Glutamatergic neuron (in vitro differentiated cells): ENCODE measurements around the gene CABP4. TPM values are rescaled to one million over a fixed set of nuclear protein-coding genes. Genes with fewer than 3 reads are reported as not detected.
"Not testable (repeated sequence)": the region's sequence is repeated elsewhere in the genome, so short reads cannot be mapped to it uniquely, and the experiment has no call there.

Experiments used
- DNase-seq: peaks from one replicate; pipeline ENCODE4 v3.0.0; 2022
- H3K27ac Mint-ChIP-seq: one replicate; pipeline ENCODE4 v1.8.0; 2020; ENCODE audit warnings: mild to moderate bottlenecking, mixed read lengths, inconsistent platforms; ENCODE audit not compliant: unreplicated experiment
- H3K27me3 Mint-ChIP-seq: one replicate; pipeline ENCODE4 v1.8.0; 2020; ENCODE audit warnings: mild to moderate bottlenecking, moderate library complexity, mixed read lengths, inconsistent platforms; ENCODE audit not compliant: unreplicated experiment
- H3K36me3 Mint-ChIP-seq: one replicate; pipeline ENCODE4 v1.8.0; 2020; ENCODE audit warnings: mild to moderate bottlenecking, mixed read lengths, inconsistent platforms; ENCODE audit not compliant: unreplicated experiment
- H3K4me1 Mint-ChIP-seq: one replicate; pipeline ENCODE4 v1.8.0; 2020; ENCODE audit warnings: mild to moderate bottlenecking, low read depth, mixed read lengths, inconsistent platforms; ENCODE audit not compliant: unreplicated experiment
- H3K4me3 Mint-ChIP-seq: one replicate; pipeline ENCODE4 v1.8.0; 2020; ENCODE audit warnings: mild to moderate bottlenecking, mixed read lengths, inconsistent platforms; ENCODE audit not compliant: unreplicated experiment
- H3K9me3 Mint-ChIP-seq: one replicate; pipeline ENCODE4 v1.8.0; 2020; ENCODE audit warnings: mild to moderate bottlenecking, moderate library complexity, mixed read lengths, inconsistent platforms; ENCODE audit not compliant: unreplicated experiment
- total RNA-seq: library from RNA; stranded (reverse); fragmentation: NEBNext Ultra II Directional; extraction: Animal tissue kit (Norgen Biotek cat#: 25700); gene quantifications from one replicate; pipeline ENCODE4 v1.2.1, GENCODE V29; 2021; ENCODE audit not compliant: unreplicated experiment
- TF ChIP-seq, protein P1 (sequence below): fragments of 200-600 bp; sonication (generic); IDR thresholded peaks from one replicate; pipeline ENCODE4 v1.5.0; 2021; ENCODE audit not compliant: partially characterized antibody, unreplicated experiment

CABP4 gene
- total RNA-seq, 1 donor from 2014 or later: not detected

DNA sequence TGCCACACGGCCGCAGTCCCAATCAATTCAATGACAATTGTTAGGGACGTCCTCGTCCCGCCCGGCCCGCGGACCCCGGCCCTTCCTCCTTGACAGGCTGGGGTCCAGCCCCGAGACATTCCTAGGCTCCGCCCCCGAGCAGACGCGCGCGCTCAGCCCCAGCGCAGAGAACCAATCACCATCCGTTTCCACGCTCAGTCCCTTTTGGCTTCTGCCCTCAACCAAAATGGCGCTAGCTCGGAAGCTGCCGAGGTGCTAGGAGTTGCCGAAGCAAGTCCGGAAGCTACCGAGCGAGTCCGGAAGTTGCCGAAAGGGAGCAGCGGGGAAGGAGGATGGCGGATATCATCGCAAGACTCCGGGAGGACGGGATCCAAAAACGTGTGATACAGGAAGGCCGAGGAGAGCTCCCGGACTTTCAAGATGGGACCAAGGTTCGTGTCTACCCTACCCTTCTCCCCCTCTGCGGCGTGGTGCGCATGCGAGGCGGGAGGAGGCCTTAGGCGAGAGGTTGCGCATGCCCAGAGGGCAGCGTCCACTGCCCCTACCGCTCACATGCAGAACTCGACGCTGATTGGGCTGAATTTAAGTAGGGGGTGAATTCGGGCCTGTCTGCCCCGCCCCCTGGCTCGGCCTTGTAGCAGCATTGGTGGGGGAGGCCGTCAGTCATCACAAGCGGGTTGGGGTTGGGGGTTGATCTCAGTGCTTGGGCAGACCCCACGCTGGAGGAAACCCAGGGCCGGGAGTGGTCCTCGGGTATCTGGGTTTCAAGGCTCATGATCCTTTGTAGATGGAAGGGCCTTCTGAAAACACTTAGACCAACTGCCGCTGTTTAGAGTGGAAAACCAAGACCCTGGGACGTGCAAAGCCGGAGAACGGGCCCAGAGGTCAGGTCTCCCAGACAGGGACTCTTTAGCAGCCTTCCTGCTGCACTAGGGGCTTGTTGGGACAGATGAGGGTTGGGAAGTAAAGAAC lies 28.0 kb downstream of the CABP4 start, which contains the start of gene AIP:
AIP (plus strand) TSS at position 200 of the 972 bp plus-strand sequence; CDS start at position 333, 133 bp downstream.
- H3K4me3 Mint-ChIP-seq: peak within 1 kb of the TSS; percentile 94
- peak; percentile 98 for DNase-seq
- peaks cover 5% of the 10 kb centered on the region for H3K27me3 Mint-ChIP-seq
- H3K4me1 Mint-ChIP-seq: no peaks in the 10 kb centered on the region
- peaks cover 7% of the 10 kb centered on the region for H3K9me3 Mint-ChIP-seq
- H3K27ac Mint-ChIP-seq: peak within 1 kb of the TSS; percentile 95
- TF ChIP-seq, protein P1, sequence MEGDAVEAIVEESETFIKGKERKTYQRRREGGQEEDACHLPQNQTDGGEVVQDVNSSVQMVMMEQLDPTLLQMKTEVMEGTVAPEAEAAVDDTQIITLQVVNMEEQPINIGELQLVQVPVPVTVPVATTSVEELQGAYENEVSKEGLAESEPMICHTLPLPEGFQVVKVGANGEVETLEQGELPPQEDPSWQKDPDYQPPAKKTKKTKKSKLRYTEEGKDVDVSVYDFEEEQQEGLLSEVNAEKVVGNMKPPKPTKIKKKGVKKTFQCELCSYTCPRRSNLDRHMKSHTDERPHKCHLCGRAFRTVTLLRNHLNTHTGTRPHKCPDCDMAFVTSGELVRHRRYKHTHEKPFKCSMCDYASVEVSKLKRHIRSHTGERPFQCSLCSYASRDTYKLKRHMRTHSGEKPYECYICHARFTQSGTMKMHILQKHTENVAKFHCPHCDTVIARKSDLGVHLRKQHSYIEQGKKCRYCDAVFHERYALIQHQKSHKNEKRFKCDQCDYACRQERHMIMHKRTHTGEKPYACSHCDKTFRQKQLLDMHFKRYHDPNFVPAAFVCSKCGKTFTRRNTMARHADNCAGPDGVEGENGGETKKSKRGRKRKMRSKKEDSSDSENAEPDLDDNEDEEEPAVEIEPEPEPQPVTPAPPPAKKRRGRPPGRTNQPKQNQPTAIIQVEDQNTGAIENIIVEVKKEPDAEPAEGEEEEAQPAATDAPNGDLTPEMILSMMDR: peak; percentile 63
- H3K36me3 Mint-ChIP-seq: no peaks in the 10 kb centered on the region

DNA sequence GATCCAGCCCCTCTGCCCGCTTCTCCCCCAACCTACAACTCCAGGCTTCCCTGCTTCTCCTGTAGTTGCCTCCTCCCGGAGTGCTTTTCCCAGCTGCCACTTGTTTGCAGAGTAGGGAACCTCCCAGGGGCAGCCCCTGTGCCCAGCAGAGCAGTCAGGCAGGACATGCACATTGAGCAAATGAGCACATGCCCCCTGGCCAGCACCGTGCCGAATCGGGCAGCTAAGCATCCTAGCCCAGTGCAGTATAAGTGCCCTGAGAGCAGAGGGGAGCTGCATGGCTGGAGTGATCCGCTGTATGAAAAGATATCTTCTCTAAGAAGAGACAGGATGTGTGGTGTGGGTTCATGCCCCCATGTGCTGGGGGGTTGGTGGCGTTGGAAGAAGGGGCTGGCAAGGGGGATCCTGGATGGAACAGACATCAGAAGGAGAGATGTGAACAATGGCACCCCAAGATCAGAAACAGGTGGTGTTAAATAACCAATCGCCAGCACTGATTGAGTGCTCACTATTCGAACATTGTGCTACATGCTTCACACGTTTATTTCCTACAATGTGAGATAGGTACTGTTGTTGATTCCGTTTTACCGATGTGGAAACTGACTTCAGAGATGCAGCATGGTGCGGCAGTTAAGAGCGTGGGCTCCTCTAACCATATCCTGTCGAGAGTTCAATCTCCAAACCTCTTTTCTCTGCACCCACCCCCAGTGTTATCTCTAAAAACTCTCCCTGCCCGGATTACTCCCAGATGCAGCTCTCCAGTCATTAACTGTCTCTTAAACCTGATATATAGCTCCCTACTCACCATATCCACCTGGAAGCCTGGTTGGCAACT lies 28.9 kb downstream of the CABP4 start:
- H3K9me3 Mint-ChIP-seq: peaks cover 7% of the 10 kb centered on the region
- no peak for DNase-seq
- H3K4me1 Mint-ChIP-seq: no peaks in the 10 kb centered on the region
- H3K36me3 Mint-ChIP-seq: no peaks in the 10 kb centered on the region
- TF ChIP-seq, protein P1: no peak
- peaks cover 5% of the 10 kb centered on the region for H3K27me3 Mint-ChIP-seq
- peak overlapping the region; percentile 28 for H3K27ac Mint-ChIP-seq
- H3K4me3 Mint-ChIP-seq: peak overlapping the region; percentile 94

- no peak for DNase-seq
- no peaks in the 10 kb centered on the region for H3K36me3 Mint-ChIP-seq
- H3K4me1 Mint-ChIP-seq: no peaks in the 10 kb centered on the region
- peaks cover 7% of the 10 kb centered on the region for H3K9me3 Mint-ChIP-seq
- peak overlapping the region; percentile 52 for H3K4me3 Mint-ChIP-seq
- TF ChIP-seq, protein P1: no peak
- peak overlapping the region; percentile 28 for H3K27ac Mint-ChIP-seq
- peaks cover 5% of the 10 kb centered on the region for H3K27me3 Mint-ChIP-seq
These were observed 29.7 kb downstream of the CABP4 start for GRCh38 chr11:67484847-67485311.

DNA sequence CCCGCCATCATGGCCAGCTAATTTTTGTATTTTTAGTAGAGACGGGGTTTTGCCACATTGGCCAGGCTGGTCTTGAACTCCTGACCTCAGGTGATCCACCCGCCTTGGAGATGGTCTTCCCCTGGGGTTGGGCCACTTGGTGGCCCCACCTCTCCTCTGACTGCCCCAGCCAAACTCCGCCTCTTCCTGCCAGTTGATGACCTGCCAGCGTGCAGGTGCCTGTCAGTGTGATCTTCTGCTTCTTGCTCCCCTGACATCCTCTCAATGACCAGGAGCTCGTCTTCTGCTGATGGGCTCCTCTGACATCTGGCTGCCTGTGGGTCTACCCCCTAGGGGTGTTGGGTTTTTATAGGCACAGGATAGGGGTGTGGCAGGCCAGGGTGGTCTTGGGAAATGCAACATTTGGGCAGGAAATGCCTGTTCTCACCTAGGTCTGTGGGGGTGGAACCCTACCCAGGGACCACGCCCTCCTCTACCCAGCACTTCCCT lies 30.8 kb downstream of the CABP4 start:
- H3K9me3 Mint-ChIP-seq, H3K27me3 Mint-ChIP-seq, H3K4me1 Mint-ChIP-seq, H3K4me3 Mint-ChIP-seq, DNase-seq, H3K27ac Mint-ChIP-seq, H3K36me3 Mint-ChIP-seq: not testable (repeated sequence)

- Mint-ChIP-seq H3K9me3 (peaks cover 7% of the 10 kb centered on the region), H3K36me3 (no peaks in the 10 kb centered on the region), H3K4me3 (no peak overlapping the region), H3K27me3 (peaks cover 5% of the 10 kb centered on the region), H3K27ac (no peak overlapping the region), H3K4me1 (no peaks in the 10 kb centered on the region)
- DNase-seq: no peak
- TF ChIP-seq, protein P1: no peak
These were observed 31.5 kb downstream of the CABP4 start for GRCh38 chr11:67486481-67487195.
